Activated T-cell treated with anti-CD3 and anti-CD28 coated beads, Interleukin-2, amount 50 U/mL, for 72 hours (primary cell): ENCODE results near the gene NFATC1. TPM values are rescaled to one million over a fixed set of nuclear protein-coding genes. Genes with fewer than 3 reads are reported as not detected.

ENCODE experiments used
- ATAC-seq, 2 donors: fragments of 150-1000 bp; cut with Tn5 transposase; replicated peaks in 1 of 2; 2 replicates each; pipeline ENCODE4 v1.10.0; 2021; ENCODE audit warnings: moderate library complexity in 2 of 2, mild to moderate bottlenecking in 1 of 2
- DNase-seq, 2 donors: peaks; one replicate each; pipeline ENCODE4 v3.0.0; 2021 to 2022; ENCODE audit warnings: mixed read lengths in 1 of 2
- H3K27ac Mint-ChIP-seq: one replicate; pipeline ENCODE4 v1.8.0; 2022; ENCODE audit warnings: mild to moderate bottlenecking, moderate library complexity, mixed read lengths
- H3K27me3 Mint-ChIP-seq: one replicate; pipeline ENCODE4 v1.8.0; 2022; ENCODE audit warnings: low read depth, mixed read lengths
- H3K36me3 Mint-ChIP-seq, 2 donors: one replicate each; pipeline ENCODE4 v1.8.0; 2022; ENCODE audit warnings: mixed read lengths in 2 of 2, mild to moderate bottlenecking in 1 of 2; ENCODE audit not compliant: insufficient read depth in 2 of 2
- H3K4me1 Mint-ChIP-seq: one replicate; pipeline ENCODE4 v1.8.0; 2022; ENCODE audit warnings: low read depth, mixed read lengths
- H3K4me3 Mint-ChIP-seq, 2 donors: one replicate each; pipeline ENCODE4 v1.8.0; 2022; ENCODE audit warnings: mild to moderate bottlenecking in 2 of 2, mixed read lengths in 2 of 2, moderate library complexity in 2 of 2
- H3K9me3 Mint-ChIP-seq, 2 donors: one replicate each; pipeline ENCODE4 v1.8.0; 2022; ENCODE audit warnings: mixed read lengths in 2 of 2
- total RNA-seq, 2 donors: library from RNA; stranded (reverse); gene quantifications; one replicate each; pipeline ENCODE4 v1.2.3, GENCODE V29; 2022

NFATC1 gene
- total RNA-seq, 2 donors from 2014 or later: 70.4 to 86.0 TPM

DNA sequence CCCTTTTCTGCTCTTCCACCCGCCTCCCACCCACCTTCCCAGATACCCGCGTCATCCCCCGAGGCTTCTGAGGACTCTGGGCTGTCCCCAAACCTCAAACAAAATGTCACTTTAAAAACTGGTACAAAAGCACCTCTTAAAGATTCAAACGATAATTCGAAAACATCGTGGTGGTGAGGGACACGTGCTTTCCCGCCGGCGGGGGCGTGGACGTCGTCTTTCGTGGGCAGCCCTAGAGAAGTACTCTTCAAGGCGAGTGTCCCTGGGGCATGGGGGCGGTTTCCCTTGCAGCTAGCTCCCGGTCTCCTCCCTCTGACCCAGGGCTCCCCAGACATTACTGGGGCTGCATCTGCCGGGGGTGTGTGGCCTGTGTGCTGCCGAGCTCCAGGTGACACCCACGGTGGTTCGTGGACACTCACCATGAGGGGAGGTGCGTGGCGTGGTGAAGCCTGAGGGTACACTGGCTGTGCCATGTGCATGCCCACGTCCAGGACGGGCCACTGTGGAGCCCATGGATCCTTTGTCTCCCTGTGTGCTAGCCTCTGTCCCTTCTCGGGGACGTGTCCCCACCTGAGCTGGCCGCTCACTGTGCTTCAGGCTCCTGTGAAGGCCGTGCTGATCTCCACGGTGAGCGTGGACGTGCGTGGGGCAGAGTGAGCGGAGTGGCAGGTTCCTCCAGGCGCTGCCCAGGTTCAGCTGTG, 117.8 kb downstream of the NFATC1 start:
- H3K27ac Mint-ChIP-seq: no peak overlapping the region
- DNase-seq: no peak
- peaks cover 37% of the 10 kb centered on the region for H3K4me1 Mint-ChIP-seq
- peaks cover 3 to 14% of the 10 kb centered on the region in 2 donors for H3K36me3 Mint-ChIP-seq
- no peak for ATAC-seq
- H3K9me3 Mint-ChIP-seq: no peaks in the 10 kb centered on the region
- H3K4me3 Mint-ChIP-seq: no peak overlapping the region
- H3K27me3 Mint-ChIP-seq: no peaks in the 10 kb centered on the region

GRCh38 chr18:79515331-79515730, 119.6 kb downstream of the NFATC1 start:
- ATAC-seq: no peak
- no peak overlapping the region for H3K27ac Mint-ChIP-seq
- DNase-seq: no peak
- H3K9me3 Mint-ChIP-seq: no peaks in the 10 kb centered on the region
- peaks cover 46% of the 10 kb centered on the region for H3K4me1 Mint-ChIP-seq
- no peaks in the 10 kb centered on the region for H3K27me3 Mint-ChIP-seq
- peaks cover 2 to 10% of the 10 kb centered on the region in 2 donors for H3K36me3 Mint-ChIP-seq
- peak overlapping the region; percentile 42 to 86 for H3K4me3 Mint-ChIP-seq

DNA sequence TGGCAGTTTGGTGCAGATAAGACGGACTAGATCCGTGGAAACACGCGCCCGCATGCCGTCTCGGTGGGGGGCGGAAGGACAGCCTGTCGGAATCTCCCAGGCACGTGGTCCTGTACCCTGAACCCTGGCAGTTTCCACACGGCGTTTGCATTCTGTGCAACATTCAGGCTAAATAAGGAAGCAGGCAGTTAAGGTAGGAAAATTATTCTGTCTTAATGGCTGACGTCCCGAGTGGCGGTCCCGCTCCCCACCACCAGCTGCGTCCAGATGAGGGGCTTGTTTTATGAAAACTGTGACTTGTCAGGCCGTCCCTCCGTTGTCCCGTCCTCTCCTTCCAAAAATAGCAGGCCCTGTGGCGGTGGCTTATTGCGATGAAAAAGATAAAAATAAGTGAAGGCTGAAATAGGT, 120.2 kb downstream of the NFATC1 start:
- H3K4me3 Mint-ChIP-seq: peak overlapping the region; percentile 86 to 97
- H3K27ac Mint-ChIP-seq: peak overlapping the region; percentile 100
- H3K4me1 Mint-ChIP-seq: peaks cover 52% of the 10 kb centered on the region
- H3K36me3 Mint-ChIP-seq: peaks cover 2 to 10% of the 10 kb centered on the region in 2 donors
- no peak for DNase-seq
- no peak for ATAC-seq
- H3K9me3 Mint-ChIP-seq: no peaks in the 10 kb centered on the region
- no peaks in the 10 kb centered on the region for H3K27me3 Mint-ChIP-seq

GRCh38 chr18:79516441-79516931, 120.8 kb downstream of the NFATC1 start:
- H3K9me3 Mint-ChIP-seq: no peaks in the 10 kb centered on the region
- no peaks in the 10 kb centered on the region for H3K27me3 Mint-ChIP-seq
- peak overlapping the region; percentile 86 to 97 for H3K4me3 Mint-ChIP-seq
- H3K36me3 Mint-ChIP-seq: peaks cover 2 to 10% of the 10 kb centered on the region in 2 donors
- no peak for DNase-seq
- peaks cover 57% of the 10 kb centered on the region for H3K4me1 Mint-ChIP-seq
- peak; percentile 9 to 35 for ATAC-seq
- H3K27ac Mint-ChIP-seq: peak overlapping the region; percentile 100

DNA sequence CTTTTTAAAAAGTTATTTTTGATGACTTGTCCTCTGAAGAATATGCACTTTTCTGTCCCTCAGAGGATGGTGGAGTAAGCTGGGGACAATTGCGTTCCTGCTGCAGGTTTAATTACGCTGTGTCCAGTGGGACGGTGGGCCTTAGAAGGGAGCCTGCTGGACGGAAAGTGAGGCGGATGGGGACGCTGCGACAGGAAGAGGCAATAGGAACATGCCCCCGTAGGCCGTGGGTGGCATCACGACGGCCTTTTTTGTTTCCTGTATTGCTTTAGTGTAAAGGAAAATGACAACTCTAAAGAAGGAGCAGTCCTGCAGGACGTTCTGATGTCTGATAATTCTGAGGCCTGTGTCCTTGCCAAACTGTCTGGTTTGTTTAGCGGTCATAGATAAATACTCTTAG, 121.6 kb downstream of the NFATC1 start:
- Mint-ChIP-seq H3K27me3 (no peaks in the 10 kb centered on the region), H3K9me3 (no peaks in the 10 kb centered on the region), H3K36me3 (peaks cover 2 to 8% of the 10 kb centered on the region in 2 donors), H3K4me1 (peaks cover 66% of the 10 kb centered on the region), H3K27ac (peak overlapping the region; percentile 100), H3K4me3 (peak overlapping the region; percentile 86 to 97)
- peak; percentile 42 to 49 for ATAC-seq
- DNase-seq: peak; percentile 60 to 75

- peak overlapping the region; percentile 100 for H3K27ac Mint-ChIP-seq
- ATAC-seq: no peak
Measured at GRCh38 chr18:79518028-79518682, 122.4 kb downstream of the NFATC1 start.

GRCh38 chr18:79518683-79519128, 123.0 kb downstream of the NFATC1 start:
- DNase-seq: no peak
- Mint-ChIP-seq H3K36me3 (peaks cover 2 to 3% of the 10 kb centered on the region in 2 donors), H3K27me3 (no peaks in the 10 kb centered on the region), H3K4me1 (peaks cover 79% of the 10 kb centered on the region), H3K9me3 (no peaks in the 10 kb centered on the region), H3K27ac (no peak overlapping the region), H3K4me3 (peak overlapping the region; percentile 40 to 97)
- no peak for ATAC-seq

More at GRCh38 chr18:79518028-79518682, 122.4 kb downstream of the NFATC1 start:
- H3K36me3 Mint-ChIP-seq: peaks cover 2 to 8% of the 10 kb centered on the region in 2 donors
- DNase-seq: no peak
- peak overlapping the region; percentile 86 to 97 for H3K4me3 Mint-ChIP-seq
- H3K27me3 Mint-ChIP-seq: no peaks in the 10 kb centered on the region
- no peaks in the 10 kb centered on the region for H3K9me3 Mint-ChIP-seq
- peaks cover 74% of the 10 kb centered on the region for H3K4me1 Mint-ChIP-seq

DNA sequence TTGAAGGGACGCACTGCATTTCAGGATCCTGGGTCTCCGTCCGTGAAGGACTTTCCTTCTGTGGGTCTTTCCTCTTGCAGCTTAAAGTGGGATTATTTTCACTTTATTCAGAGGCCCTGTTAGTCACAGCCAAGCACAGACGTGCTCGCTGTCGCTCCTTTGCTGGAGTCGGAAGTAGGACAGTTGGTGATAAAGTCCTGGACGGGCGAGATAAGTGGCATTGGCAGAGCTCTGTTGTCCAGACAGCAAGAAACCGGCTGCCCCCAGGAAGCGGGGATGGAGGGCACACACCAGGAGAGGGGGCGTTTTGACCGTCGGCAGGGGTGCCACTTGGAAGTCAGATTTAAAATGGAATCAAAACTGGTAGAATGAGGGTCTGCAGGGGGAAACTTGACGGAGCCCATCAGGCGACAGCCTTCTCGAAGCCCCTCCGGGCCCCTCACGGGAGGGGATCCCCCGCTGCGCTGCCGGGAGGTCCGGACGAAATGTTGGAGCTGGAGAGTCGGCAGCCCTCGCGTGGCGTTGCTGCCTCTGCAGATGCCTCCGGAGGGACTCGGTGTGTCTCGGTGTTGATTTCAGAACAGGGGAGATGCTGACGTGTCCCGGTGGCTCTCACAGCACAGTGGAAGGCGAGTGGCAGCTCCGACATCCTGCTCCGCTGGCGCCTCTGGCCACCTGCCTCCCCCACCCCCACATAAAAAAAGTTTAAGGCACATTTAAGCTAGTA, 124.2 kb downstream of the NFATC1 start:
- Mint-ChIP-seq H3K9me3 (no peaks in the 10 kb centered on the region), H3K4me3 (peak overlapping the region; percentile 81 to 86), H3K27ac (peak overlapping the region; percentile 92), H3K27me3 (no peaks in the 10 kb centered on the region), H3K36me3 (peaks cover 2 to 6% of the 10 kb centered on the region in 2 donors), H3K4me1 (peaks cover 91% of the 10 kb centered on the region)
- DNase-seq: peak; percentile 77 to 80
- ATAC-seq: peak; percentile 15 to 49

GRCh38 chr18:79520478-79521390, 125.0 kb downstream of the NFATC1 start:
- Mint-ChIP-seq H3K9me3 (no peaks in the 10 kb centered on the region), H3K36me3 (peaks cover 2 to 6% of the 10 kb centered on the region in 2 donors), H3K4me3 (peak overlapping the region; percentile 81 to 86), H3K27me3 (no peaks in the 10 kb centered on the region), H3K4me1 (peaks cover 92% of the 10 kb centered on the region), H3K27ac (peak overlapping the region; percentile 88)
- DNase-seq (no peak), ATAC-seq (no peak)

DNA sequence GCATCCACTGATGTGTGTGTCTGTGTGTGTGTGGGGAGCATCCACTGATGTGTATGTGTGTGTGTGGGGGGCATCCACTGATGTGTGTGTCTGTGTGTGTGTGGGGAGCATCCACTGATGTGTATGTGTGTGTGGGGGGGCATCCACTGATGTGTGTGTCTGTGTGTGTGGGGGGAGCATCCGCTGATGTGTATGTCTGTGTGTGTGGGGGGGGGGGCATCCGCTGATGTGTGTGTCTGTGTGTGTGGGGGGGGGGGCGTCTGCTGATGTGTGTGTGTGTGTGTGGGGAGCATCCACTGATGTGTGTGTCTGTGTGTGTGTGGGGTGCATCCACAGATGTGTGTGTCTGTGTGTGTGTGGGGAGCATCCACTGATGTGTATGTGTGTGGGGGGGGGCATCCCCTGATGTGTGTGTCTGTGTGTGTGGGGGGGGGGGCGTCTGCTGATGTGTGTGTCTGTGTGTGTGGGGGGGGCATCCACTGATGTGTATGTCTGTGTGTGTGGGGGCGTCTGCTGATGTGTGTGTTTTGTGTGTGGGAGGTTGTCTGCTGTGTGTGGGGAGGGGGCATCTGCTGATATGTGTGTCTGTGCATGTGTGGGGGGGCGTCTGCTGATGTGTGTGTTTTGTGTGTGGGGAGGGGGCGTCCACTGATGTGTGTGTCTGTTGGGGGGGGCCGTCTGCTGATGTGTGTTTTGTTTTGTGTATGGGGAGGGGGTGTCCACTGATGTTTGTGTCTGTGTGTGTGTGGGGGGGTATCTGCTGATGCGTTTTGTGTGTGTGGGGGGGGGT, 125.9 kb downstream of the NFATC1 start:
- Mint-ChIP-seq H3K36me3 (peaks cover 2 to 6% of the 10 kb centered on the region in 2 donors), H3K27me3 (no peaks in the 10 kb centered on the region), H3K9me3 (no peaks in the 10 kb centered on the region), H3K4me3 (peak overlapping the region; percentile 81 to 86), H3K27ac (peak overlapping the region; percentile 94), H3K4me1 (peaks cover 92% of the 10 kb centered on the region)
- DNase-seq (no peak), ATAC-seq (no peak)

DNA sequence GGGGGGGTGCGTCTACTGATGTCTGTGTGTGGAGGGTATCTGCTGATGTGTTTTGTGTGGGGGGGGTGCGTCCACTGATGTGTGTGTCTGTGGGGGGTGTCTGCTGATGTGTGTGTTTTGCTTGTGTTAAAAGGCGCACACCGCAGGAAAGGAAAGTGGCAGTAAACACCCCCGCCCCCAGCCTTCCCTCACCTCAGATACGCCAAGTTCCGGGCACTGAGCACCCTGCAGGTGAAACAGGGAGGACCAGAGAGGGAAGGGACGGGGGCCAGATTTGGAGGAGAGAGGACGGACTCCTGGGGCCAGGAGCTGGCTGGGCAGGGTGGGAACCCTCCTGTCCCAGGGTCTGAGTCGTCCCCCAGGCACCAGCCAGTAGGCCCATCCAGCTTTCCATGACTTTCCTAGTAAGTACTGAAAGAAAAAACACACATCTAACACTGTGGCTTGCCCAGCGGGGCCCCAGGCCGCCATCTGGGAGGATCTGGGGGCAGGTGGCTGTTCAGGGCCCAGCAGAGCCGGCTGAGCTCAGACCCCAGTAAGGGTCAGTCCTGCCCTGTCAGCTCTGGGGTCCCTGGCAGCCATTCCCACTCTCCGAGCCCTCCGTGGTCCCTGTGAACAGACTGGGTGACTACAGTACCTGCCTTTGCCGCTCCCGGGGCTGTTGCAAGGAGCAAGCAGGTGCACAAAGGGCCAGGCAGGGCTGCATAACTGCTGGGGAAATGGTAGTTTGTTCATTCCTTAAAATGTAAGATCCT, 126.9 kb downstream of the NFATC1 start:
- no peaks in the 10 kb centered on the region for H3K9me3 Mint-ChIP-seq
- no peaks in the 10 kb centered on the region for H3K27me3 Mint-ChIP-seq
- peaks cover 2 to 11% of the 10 kb centered on the region in 2 donors for H3K36me3 Mint-ChIP-seq
- peak overlapping the region; percentile 81 to 86 for H3K4me3 Mint-ChIP-seq
- H3K27ac Mint-ChIP-seq: peak overlapping the region; percentile 94
- DNase-seq: peak; percentile 75 to 87
- peaks cover 92% of the 10 kb centered on the region for H3K4me1 Mint-ChIP-seq
- ATAC-seq: peak; percentile 1 to 25
